Trophoblast cell (in vitro differentiated cells and primary cell): ENCODE measurements around the gene NEGR1.

ENCODE experiments used
- DNase-seq, 2 donors: peaks; one replicate each; pipeline ENCODE4 v3.0.0-alpha.2; 2016
- H2AFZ ChIP-seq: 2 replicates; pipeline ENCODE4 v1.6.1; 2013; ENCODE audit warnings: low read length, moderate library complexity, mild to moderate bottlenecking; ENCODE audit not compliant: insufficient read depth, poor library complexity
- H2AK5ac ChIP-seq: 2 replicates; pipeline ENCODE4 v1.6.1; 2013; ENCODE audit warnings: mild to moderate bottlenecking, low read length
- H2BK120ac ChIP-seq: 2 replicates; pipeline ENCODE4 v1.6.1; 2013; ENCODE audit warnings: low read length, mild to moderate bottlenecking, moderate library complexity; ENCODE audit not compliant: insufficient read depth, poor library complexity
- H2BK12ac ChIP-seq: 2 replicates; pipeline ENCODE4 v1.6.1; 2013; ENCODE audit warnings: mild to moderate bottlenecking, low read length, moderate library complexity
- H2BK5ac ChIP-seq: 2 replicates; pipeline ENCODE4 v1.6.1; 2013; ENCODE audit warnings: low read length, low read depth, moderate library complexity, mild to moderate bottlenecking; ENCODE audit not compliant: poor library complexity
- H3K14ac ChIP-seq: 2 replicates; pipeline ENCODE4 v1.6.1; 2013; ENCODE audit warnings: mild to moderate bottlenecking, low read length
- H3K18ac ChIP-seq: 2 replicates; pipeline ENCODE4 v1.6.1; 2013; ENCODE audit warnings: mild to moderate bottlenecking, low read length
- H3K23ac ChIP-seq: 2 replicates; pipeline ENCODE4 v1.6.1; 2013; ENCODE audit warnings: low read length
- H3K27ac ChIP-seq: 2 replicates; pipeline ENCODE4 v1.5.1; 2013; ENCODE audit warnings: low read depth, mild to moderate bottlenecking, inconsistent platforms, low read length, moderate library complexity
- H3K27me3 ChIP-seq: 2 replicates; pipeline ENCODE4 v1.6.1; 2013; ENCODE audit warnings: inconsistent platforms, mild to moderate bottlenecking, low read length, moderate library complexity; ENCODE audit not compliant: insufficient read depth
- H3K36me3 ChIP-seq, 2 experiments: 1 replicate in 1 of 2; 2 replicates in 1 of 2; pipeline ENCODE4 v1.6.1; 2013; ENCODE audit warnings: low read length in 2 of 2, mild to moderate bottlenecking in 2 of 2, moderate library complexity in 1 of 2; ENCODE audit not compliant: insufficient read depth in 2 of 2, control insufficient read depth in 1 of 2
- H3K4ac ChIP-seq: 2 replicates; pipeline ENCODE4 v1.6.1; 2013; ENCODE audit warnings: low read depth, mild to moderate bottlenecking, low read length, moderate library complexity
- H3K4me1 ChIP-seq, 2 experiments: 1 replicate in 1 of 2; 2 replicates in 1 of 2; pipeline ENCODE4 v1.6.1; 2013; ENCODE audit warnings: low read length in 2 of 2, mild to moderate bottlenecking in 2 of 2, moderate library complexity in 1 of 2; ENCODE audit not compliant: insufficient read depth in 2 of 2, control insufficient read depth in 1 of 2
- H3K4me2 ChIP-seq: 2 replicates; pipeline ENCODE4 v1.6.1; 2013; ENCODE audit warnings: inconsistent platforms, mild to moderate bottlenecking, low read length, moderate library complexity
- H3K4me3 ChIP-seq: 2 replicates; pipeline ENCODE4 v1.5.1; 2013; ENCODE audit warnings: mild to moderate bottlenecking, low read depth, low read length, inconsistent platforms
- H3K79me1 ChIP-seq: one replicate; pipeline ENCODE4 v1.6.1; 2013; ENCODE audit warnings: low read length
- H3K79me2 ChIP-seq: 2 replicates; pipeline ENCODE4 v1.6.1; 2013; ENCODE audit warnings: low read length, mild to moderate bottlenecking; ENCODE audit not compliant: control insufficient read depth, insufficient read depth, poor library complexity
- H3K9ac ChIP-seq: 2 replicates; pipeline ENCODE4 v1.6.1; 2013; ENCODE audit warnings: mild to moderate bottlenecking, low read length
- H3K9me3 ChIP-seq: 2 replicates; pipeline ENCODE4 v1.6.1; 2013; ENCODE audit warnings: low read depth, mild to moderate bottlenecking, control low read depth, inconsistent platforms, low read length; ENCODE audit not compliant: insufficient read depth
- H4K12ac ChIP-seq: 2 replicates; pipeline ENCODE4 v1.6.1; 2013; ENCODE audit warnings: low read depth, mild to moderate bottlenecking, low read length, moderate library complexity
- H4K8ac ChIP-seq: 2 replicates; pipeline ENCODE4 v1.6.1; 2013; ENCODE audit warnings: low read depth, mild to moderate bottlenecking, low read length, moderate library complexity
- H4K91ac ChIP-seq: one replicate; pipeline ENCODE4 v1.6.1; 2013; ENCODE audit warnings: low read depth, mild to moderate bottlenecking, low read length, moderate library complexity
- WGBS: extraction: QIAGEN DNeasy Blood & Tissue Kit; methylation state at CpG from one replicate; pipeline ENCODE4 v1.1.7; 2013; ENCODE audit warnings: missing lambda C conversion rate; ENCODE audit not compliant: insufficient read length, insufficient coverage; ENCODE audit errors: extremely low coverage; 5-methylcytosine and 5-hydroxymethylcytosine counted together

NEGR1 gene

GRCh38 chr1:71533950-71534349 lies 748.4 kb downstream of the NEGR1 start:
- Histone ChIP-seq H2BK5ac (no peak overlapping the region), H3K4me2 (no peak overlapping the region), H3K4me1 (no peaks in the 10 kb centered on the region), H3K79me1 (no peaks in the 10 kb centered on the region), H2AK5ac (no peak overlapping the region), H3K23ac (no peak overlapping the region), H2AFZ (no peak overlapping the region), H3K18ac (no peak overlapping the region), H4K12ac (no peak overlapping the region), H2BK120ac (no peak overlapping the region), H3K4ac (no peak overlapping the region), H3K79me2 (no peaks in the 10 kb centered on the region), H3K14ac (no peak overlapping the region), H3K4me3 (no peak overlapping the region), H3K9me3 (no peaks in the 10 kb centered on the region), H2BK12ac (no peak overlapping the region), H3K27ac (no peak overlapping the region), H3K36me3 (no peaks in the 10 kb centered on the region), H4K8ac (no peak overlapping the region), H3K27me3 (no peaks in the 10 kb centered on the region), H4K91ac (no peak overlapping the region), H3K9ac (no peak overlapping the region)
- no peak for DNase-seq
- no CpG with 5 or more reads among the region's 2 CpGs for WGBS

- Histone ChIP-seq H3K4ac (no peak overlapping the region), H4K8ac (no peak overlapping the region), H3K4me1 (no peaks in the 10 kb centered on the region), H4K91ac (no peak overlapping the region), H3K27ac (no peak overlapping the region), H3K79me1 (no peaks in the 10 kb centered on the region), H3K9me3 (no peaks in the 10 kb centered on the region), H3K18ac (no peak overlapping the region), H3K23ac (no peak overlapping the region), H3K9ac (no peak overlapping the region), H4K12ac (no peak overlapping the region), H2BK12ac (no peak overlapping the region), H3K27me3 (no peaks in the 10 kb centered on the region), H2AFZ (no peak overlapping the region), H3K79me2 (no peaks in the 10 kb centered on the region), H3K14ac (no peak overlapping the region), H3K4me2 (no peak overlapping the region), H2BK5ac (no peak overlapping the region), H3K36me3 (no peaks in the 10 kb centered on the region), H2BK120ac (no peak overlapping the region), H2AK5ac (no peak overlapping the region), H3K4me3 (no peak overlapping the region)
- WGBS: no CpG with 5 or more reads among the region's 4 CpGs
- no peak for DNase-seq
These were observed 750.0 kb downstream of the NEGR1 start for GRCh38 chr1:71532343-71532742.

- H4K12ac ChIP-seq: no peak overlapping the region
- no peak overlapping the region for H3K14ac ChIP-seq
- no peak overlapping the region for H3K4me2 ChIP-seq
- no peak overlapping the region for H4K91ac ChIP-seq
- no peak overlapping the region for H2AFZ ChIP-seq
- H2BK120ac ChIP-seq: no peak overlapping the region
- no peak overlapping the region for H2BK12ac ChIP-seq
- H3K79me2 ChIP-seq: no peaks in the 10 kb centered on the region
- no peaks in the 10 kb centered on the region for H3K27me3 ChIP-seq
- no peaks in the 10 kb centered on the region for H3K79me1 ChIP-seq
- DNase-seq: no peak
- H3K18ac ChIP-seq: no peak overlapping the region
- no peak overlapping the region for H2BK5ac ChIP-seq
- no peaks in the 10 kb centered on the region for H3K4me1 ChIP-seq
- H3K9ac ChIP-seq: no peak overlapping the region
- no peak overlapping the region for H3K27ac ChIP-seq
- no peak overlapping the region for H3K4me3 ChIP-seq
- H4K8ac ChIP-seq: no peak overlapping the region
- H3K23ac ChIP-seq: no peak overlapping the region
- no peak overlapping the region for H3K4ac ChIP-seq
- no peak overlapping the region for H2AK5ac ChIP-seq
- H3K36me3 ChIP-seq: no peaks in the 10 kb centered on the region
- H3K9me3 ChIP-seq: no peaks in the 10 kb centered on the region
These were observed 755.5 kb downstream of the NEGR1 start for GRCh38 chr1:71526824-71527223.

GRCh38 chr1:71522721-71523120 lies 759.6 kb downstream of the NEGR1 start:
- H3K23ac ChIP-seq: no peak overlapping the region
- no peak overlapping the region for H4K12ac ChIP-seq
- no peaks in the 10 kb centered on the region for H3K79me1 ChIP-seq
- H3K14ac ChIP-seq: no peak overlapping the region
- no peak overlapping the region for H4K91ac ChIP-seq
- H2AK5ac ChIP-seq: no peak overlapping the region
- no peaks in the 10 kb centered on the region for H3K79me2 ChIP-seq
- no peaks in the 10 kb centered on the region for H3K36me3 ChIP-seq
- H3K4me3 ChIP-seq: no peak overlapping the region
- H2BK12ac ChIP-seq: no peak overlapping the region
- no peak overlapping the region for H3K4ac ChIP-seq
- no peak overlapping the region for H2BK5ac ChIP-seq
- H4K8ac ChIP-seq: no peak overlapping the region
- no peak overlapping the region for H2AFZ ChIP-seq
- H3K9me3 ChIP-seq: no peaks in the 10 kb centered on the region
- no peak overlapping the region for H3K18ac ChIP-seq
- H3K27ac ChIP-seq: no peak overlapping the region
- no peak for DNase-seq
- no peak overlapping the region for H2BK120ac ChIP-seq
- H3K4me1 ChIP-seq: no peaks in the 10 kb centered on the region
- H3K27me3 ChIP-seq: no peaks in the 10 kb centered on the region
- no peak overlapping the region for H3K4me2 ChIP-seq
- no CpG with 5 or more reads among the region's 3 CpGs for WGBS
- H3K9ac ChIP-seq: no peak overlapping the region
